GM15510 (cell line): Measurements from ENCODE around the gene CLIC4.

Source experiments
- POLR2A ChIP-seq: IDR thresholded peaks from 3 replicates; pipeline ENCODE4 v1.6.1; 2011; ENCODE audit warnings: borderline replicate concordance; ENCODE audit not compliant: insufficient read length; ENCODE audit errors: extremely low read depth

CLIC4 gene

GRCh38 chr1:24828183-24828886, 83.1 kb downstream of the CLIC4 start:
- no peak for TF ChIP-seq POLR2A

GRCh38 chr1:24828887-24829192, 83.6 kb downstream of the CLIC4 start:
- TF ChIP-seq POLR2A: no peak

DNA sequence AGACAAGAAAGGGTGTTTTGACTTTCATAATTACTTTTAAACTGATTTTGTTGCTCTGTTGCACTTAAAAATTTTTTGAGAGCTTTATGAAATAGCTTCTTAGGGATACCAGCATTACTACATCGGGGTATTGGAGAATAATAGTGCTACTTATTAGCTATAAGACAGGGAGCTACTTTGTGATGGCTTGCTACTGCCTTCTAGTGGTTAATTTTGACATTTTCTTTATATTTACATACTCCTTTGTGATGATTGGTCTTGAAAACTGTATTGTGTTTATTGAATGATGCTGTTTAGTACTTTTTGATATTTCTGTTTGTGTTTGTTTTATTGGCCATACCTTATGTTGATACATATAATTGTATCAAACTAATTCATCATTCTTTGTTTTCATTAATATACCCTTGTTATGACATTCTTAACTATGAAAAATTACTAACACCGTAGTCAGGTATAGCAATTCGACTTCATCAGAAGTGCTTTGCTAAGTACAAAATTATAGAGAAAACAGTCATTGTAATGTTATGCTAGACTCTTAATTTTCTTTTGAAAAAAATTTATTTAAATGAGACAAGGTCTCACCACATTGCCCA, 85.5 kb downstream of the CLIC4 start:
- no peak for TF ChIP-seq POLR2A

- TF ChIP-seq POLR2A: no peak
Measured at GRCh38 chr1:24841593-24841992, 96.3 kb downstream of the CLIC4 start.

DNA sequence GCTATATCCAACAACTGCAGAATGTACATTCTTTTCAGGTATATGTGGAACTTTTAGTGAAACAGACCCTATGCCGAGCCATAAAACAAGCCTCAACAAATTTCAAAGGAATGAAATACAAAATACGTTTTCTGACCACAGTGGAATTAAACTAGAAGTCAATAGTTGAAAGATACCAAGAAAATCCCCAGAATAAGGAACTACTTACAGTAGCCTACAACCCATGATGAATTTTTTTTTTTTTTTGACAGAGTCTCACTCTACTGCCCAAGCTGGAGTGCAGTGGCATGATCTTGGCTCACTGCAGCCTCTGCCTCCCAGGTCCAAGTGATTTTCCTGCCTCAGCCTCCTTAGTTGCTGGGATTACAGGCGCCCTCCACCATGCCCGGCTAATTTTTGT, 101.4 kb downstream of the CLIC4 start:
- TF ChIP-seq POLR2A: no peak

DNA sequence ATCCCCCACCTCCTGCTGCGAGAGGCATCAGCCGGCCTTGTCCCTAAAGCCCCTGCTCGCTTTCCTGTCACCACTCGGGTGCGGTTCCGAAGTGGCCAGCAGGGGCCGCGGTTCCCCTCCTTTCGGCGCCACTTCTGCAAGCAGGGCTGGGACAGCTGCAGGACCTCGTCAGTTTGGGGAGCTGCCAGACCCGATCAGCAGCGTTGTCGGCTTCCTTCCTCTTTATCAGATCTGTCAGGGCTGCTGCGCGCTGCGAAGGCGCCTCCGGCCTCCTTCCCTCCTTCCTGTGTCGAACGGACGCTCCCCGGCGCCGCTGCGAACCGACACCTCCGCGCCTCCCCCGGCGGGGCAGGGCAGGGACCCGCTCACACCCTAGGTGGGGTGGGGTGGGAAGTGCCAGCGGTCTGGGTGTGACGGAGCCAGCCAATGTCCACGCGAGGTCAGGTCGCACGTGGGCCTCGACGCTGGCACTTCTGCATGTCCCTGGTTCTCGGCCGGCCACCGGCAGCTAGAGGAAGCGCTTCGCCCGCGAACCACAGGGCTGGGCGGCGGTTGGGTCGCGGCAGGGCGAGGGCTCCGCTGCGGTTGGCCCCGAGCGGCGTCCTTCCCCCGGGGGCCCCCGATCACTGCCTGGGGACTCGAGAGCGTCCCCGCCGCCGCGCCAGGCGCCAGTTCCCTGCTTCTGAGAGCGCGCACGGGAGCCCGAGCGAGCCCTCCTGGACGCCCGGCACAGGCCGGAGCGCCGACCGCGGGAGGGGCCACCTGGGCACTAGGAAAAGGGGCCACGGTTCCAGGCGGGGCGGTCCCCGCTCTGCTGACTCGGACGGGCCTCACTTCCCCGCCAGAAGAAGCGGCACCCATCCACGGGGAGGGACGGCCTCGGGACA, 103.0 kb downstream of the CLIC4 start:
- TF ChIP-seq POLR2A: peak; percentile 23

GRCh38 chr1:24849672-24850295, 104.5 kb downstream of the CLIC4 start:
- no peak for TF ChIP-seq POLR2A

DNA sequence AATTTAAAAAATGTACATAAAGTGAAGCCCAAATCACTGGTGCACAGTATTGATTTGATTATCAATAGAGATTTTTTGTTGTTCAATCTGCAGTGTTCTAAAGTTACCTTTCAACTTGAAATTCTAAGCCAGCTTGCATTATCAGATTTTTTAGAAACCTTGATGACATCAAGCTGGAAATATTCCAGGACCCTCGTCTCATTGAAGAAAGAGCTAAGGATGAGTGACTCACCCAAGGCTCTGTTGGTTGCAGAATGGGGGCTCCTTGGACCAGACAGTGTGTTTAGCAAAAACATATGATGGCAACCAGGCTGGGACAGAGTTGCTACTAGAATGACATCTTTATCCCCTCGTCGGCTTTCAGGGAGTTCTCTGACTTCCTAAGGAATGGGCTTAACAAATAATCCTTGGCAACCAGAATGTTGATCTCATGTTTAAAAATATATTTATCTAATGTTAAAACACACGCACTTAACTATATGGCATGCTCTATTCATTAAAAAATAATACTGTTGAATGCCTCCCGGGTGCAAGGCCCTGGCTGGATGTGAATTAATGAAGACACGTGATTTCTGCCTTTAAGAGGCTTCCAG, 105.2 kb downstream of the CLIC4 start:
- no peak for TF ChIP-seq POLR2A

- TF ChIP-seq POLR2A: no peak
Measured at GRCh38 chr1:24853649-24854048, 108.4 kb downstream of the CLIC4 start.

DNA sequence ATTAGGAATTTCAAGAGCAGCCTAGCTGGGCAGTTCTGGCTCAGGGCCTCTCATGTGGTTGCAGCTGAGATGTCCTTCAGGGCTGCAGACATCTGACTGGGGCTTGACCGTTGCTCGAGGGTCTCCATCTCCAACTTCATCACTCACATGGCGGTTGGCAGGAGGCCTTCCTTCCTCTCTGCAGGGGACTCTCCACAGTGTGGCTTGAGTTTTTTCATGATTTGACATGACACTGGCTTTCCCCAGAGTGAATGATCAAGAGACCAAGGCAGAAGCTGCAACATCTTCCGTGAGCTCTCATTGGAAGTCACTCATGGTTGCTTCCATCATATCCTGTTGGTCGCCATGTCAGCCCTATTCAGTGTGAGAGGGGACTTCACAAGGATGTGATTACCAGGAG, 110.2 kb downstream of the CLIC4 start:
- no peak for TF ChIP-seq POLR2A

DNA sequence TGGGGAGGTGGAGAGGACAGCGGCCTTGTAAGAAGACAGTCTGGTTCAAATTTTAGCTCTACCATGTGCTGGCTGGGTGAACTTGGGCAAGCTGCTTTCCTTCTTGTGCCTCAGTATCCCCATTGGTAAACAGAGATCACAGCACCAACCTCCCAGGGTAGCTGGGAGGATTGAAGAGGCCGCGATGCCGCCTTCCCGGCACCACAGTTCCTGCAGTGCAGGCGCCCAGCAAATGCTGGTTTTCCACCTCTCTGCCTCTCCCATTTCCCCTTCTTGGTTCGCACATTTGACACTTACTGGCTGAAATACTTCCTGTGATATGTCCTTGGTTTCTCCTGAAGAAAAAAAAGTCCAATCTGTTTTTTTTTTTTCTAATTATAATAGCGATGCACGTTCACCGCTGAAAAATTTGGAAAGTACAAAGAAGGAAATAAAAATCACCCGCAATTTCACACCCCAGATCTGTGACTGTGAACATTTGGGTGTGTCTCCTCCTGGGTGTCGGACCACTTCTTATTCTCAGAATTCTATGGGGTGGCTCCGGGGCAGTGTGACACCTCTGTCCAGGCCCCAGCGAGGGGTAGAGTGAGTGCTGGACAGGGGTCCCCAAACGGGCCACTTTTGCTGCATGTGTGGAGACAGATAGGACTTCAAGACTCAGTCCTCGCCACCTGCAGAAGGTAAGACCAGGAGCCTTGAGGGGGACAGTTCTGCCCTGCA, 111.7 kb downstream of the CLIC4 start:
- TF ChIP-seq POLR2A: no peak

DNA sequence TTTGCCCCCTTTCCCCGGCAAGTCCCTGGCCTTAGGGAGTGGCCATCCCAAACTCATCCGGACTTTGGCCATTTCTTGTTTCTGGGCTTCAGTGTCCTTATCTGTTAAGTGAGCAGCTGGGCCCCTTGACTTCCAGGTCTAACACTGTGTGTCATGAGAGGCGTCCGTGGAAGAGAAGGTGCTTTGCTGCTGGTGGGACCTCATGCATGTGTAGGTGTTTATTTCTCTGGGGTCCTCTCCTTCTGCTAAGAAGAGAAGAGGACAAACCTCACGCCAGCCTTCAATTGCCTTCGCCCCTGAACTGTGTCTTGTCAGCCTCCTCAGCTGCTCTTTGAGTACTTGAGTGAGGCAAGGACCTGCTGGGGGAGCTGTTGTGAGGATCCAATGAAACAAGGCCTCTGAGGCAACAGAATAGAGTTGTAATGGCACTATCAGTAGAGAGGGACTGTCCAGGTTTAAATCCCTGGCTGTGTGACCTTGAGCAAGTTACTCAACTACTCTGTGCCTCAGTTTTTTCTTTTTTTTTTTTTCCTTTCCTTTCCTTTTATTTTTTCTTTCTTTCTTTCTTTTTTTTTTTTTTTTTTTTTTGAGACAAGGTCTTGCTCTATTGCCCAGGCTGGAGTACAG, 112.4 kb downstream of the CLIC4 start:
- TF ChIP-seq POLR2A: no peak

GRCh38 chr1:24858277-24858676, 113.0 kb downstream of the CLIC4 start:
- TF ChIP-seq POLR2A: no peak
